HCT116 (cell line): ENCODE measurements around the gene FHIT. TPM values are rescaled to one million over a fixed set of nuclear protein-coding genes. Genes with fewer than 3 reads are reported as not detected.

ENCODE experiments used
- ATAC-seq: fragments of 200-7000 bp; cut with Tn5 transposase; 2 replicates; pipeline ENCODE4 v1.9.1; 2020; ENCODE audit warnings: mild to moderate bottlenecking, moderate library complexity
- BruUV-seq: library from RNA; stranded (reverse); fragments of 400-500 nt; replicated peaks from 2 replicates; lab custom pipeline; 2021; lab: Mats Ljungman, UMichigan
- CTCF ChIA-PET: fragments of 300-600 bp; sonication (Branson Sonifier 250); formaldehyde crosslinking; loops from one replicate; lab custom pipeline; 2021; ENCODE audit warnings: antibody characterized with exemption; lab: Charles Lee
- POLR2A ChIA-PET: fragments of 300-600, 350-600 bp; sonication (Branson Sonifier 250); formaldehyde crosslinking; loops from one replicate; lab custom pipeline; 2021; ENCODE audit warnings: antibody characterized with exemption; lab: Charles Lee
- RAD21 ChIA-PET, 2 experiments: fragments of 300-600 bp; sonication (Branson Sonifier 250); formaldehyde crosslinking; loops; one replicate each; lab custom pipeline; 2023; ENCODE audit warnings: low total read pairs in 2 of 2; ENCODE audit not compliant: uncharacterized antibody in 2 of 2, unreplicated experiment in 2 of 2, low non-redundant PET in 1 of 2; lab: Charles Lee
- DNase-seq: peaks from one replicate; pipeline ENCODE4 v3.0.0-alpha.2; 2010; ENCODE audit warnings: low read depth, low spot score
- H2AFZ ChIP-seq: fragments of 200-600 bp; shearing (Covaris generic), sonication (generic); 2 replicates; pipeline ENCODE4 v1.6.1; 2017; ENCODE audit warnings: low read depth, mixed run types, mixed read lengths, antibody characterized with exemption, low read length; ENCODE audit not compliant: poor library complexity, severe bottlenecking
- H3K27ac ChIP-seq: 2 replicates; pipeline ENCODE4 v1.5.1; 2012; ENCODE audit warnings: low read depth, low read length
- H3K27me3 ChIP-seq: fragments of 200-600 bp; sonication (generic); 2 replicates; pipeline ENCODE4 v1.6.1; 2016; ENCODE audit warnings: mixed run types, low read length, mixed read lengths; ENCODE audit not compliant: insufficient read depth
- H3K36me3 ChIP-seq, 2 experiments: fragments of 200-500 bp in 1 of 2; fragments of 200-600 bp in 1 of 2; sonication (Bioruptor generic) in 1 of 2; sonication (generic) in 1 of 2; 2 replicates each; pipeline versions ENCODE4 v1.5.1 to v1.6.1; 2014 to 2016; ENCODE audit warnings: low read length in 2 of 2, inconsistent platforms in 1 of 2, mixed read lengths in 1 of 2, mixed run types in 1 of 2; ENCODE audit not compliant: insufficient read depth in 2 of 2, control insufficient read depth in 1 of 2
- H3K4me1 ChIP-seq, 2 experiments: fragments of 200-600 bp in 1 of 2; sonication (generic) in 1 of 2; 2 replicates each; pipeline versions ENCODE4 v1.5.1 to v1.6.1; 2012 to 2017; ENCODE audit warnings: low read length in 2 of 2, inconsistent platforms in 1 of 2, mild to moderate bottlenecking in 1 of 2, mixed read lengths in 1 of 2, mixed run types in 1 of 2, moderate library complexity in 1 of 2; ENCODE audit not compliant: insufficient read depth in 2 of 2, control insufficient read depth in 1 of 2
- H3K4me2 ChIP-seq: fragments of 200-600 bp; sonication (generic); 2 replicates; pipeline ENCODE4 v1.6.1; 2017; ENCODE audit warnings: mixed run types, low read length, mixed read lengths
- H3K4me3 ChIP-seq, 2 experiments: fragments of 200-600 bp in 1 of 2; sonication (generic) in 1 of 2; replicated peaks in 1 of 2; 2 replicates each; pipeline ENCODE4 v1.5.1; 2011 to 2016; ENCODE audit warnings: low read length in 2 of 2, control low read depth in 1 of 2, low read depth in 1 of 2, mild to moderate bottlenecking in 1 of 2, mixed read lengths in 1 of 2, mixed run types in 1 of 2
- H3K79me2 ChIP-seq: fragments of 200-600 bp; sonication (generic); 2 replicates; pipeline ENCODE4 v1.6.1; 2017; ENCODE audit warnings: mild to moderate bottlenecking, mixed run types, low read length, moderate library complexity, mixed read lengths; ENCODE audit not compliant: insufficient read depth
- H3K9ac ChIP-seq: fragments of 200-600 bp; sonication (generic); 2 replicates; pipeline ENCODE4 v1.6.1; 2016; ENCODE audit warnings: low read length, mixed read lengths
- H3K9me2 ChIP-seq: fragments of 200-600 bp; sonication (generic), shearing (Covaris generic); 2 replicates; pipeline ENCODE4 v1.6.1; 2017; ENCODE audit warnings: mixed run types, mild to moderate bottlenecking, moderate library complexity; ENCODE audit not compliant: insufficient read depth
- H3K9me3 ChIP-seq, 2 experiments: fragments of 200-500 bp in 1 of 2; fragments of 200-600 bp in 1 of 2; sonication (Bioruptor generic) in 1 of 2; sonication (generic) in 1 of 2; 2 replicates each; pipeline ENCODE4 v1.6.1; 2014 to 2017; ENCODE audit warnings: low read length in 2 of 2, mixed read lengths in 2 of 2, inconsistent platforms in 1 of 2, low read depth in 1 of 2, mild to moderate bottlenecking in 1 of 2, mixed run types in 1 of 2, moderate library complexity in 1 of 2; ENCODE audit not compliant: control insufficient read depth in 1 of 2, insufficient read depth in 1 of 2
- H4K20me1 ChIP-seq: fragments of 200-600 bp; sonication (generic), shearing (Covaris generic); 2 replicates; pipeline ENCODE4 v1.6.1; 2017; ENCODE audit warnings: mixed run types, mild to moderate bottlenecking, moderate library complexity; ENCODE audit not compliant: insufficient read depth
- ATF3 ChIP-seq: IDR thresholded peaks from 2 replicates; pipeline ENCODE4 v1.6.1; 2012
- CBX3 ChIP-seq: IDR thresholded peaks from 2 replicates; pipeline ENCODE4 v1.6.1; 2012; ENCODE audit warnings: low read depth
- CTCF ChIP-seq, 3 experiments: fragments of 200-600 bp in 1 of 3; sonication (generic) in 1 of 3; IDR thresholded peaks in 2 of 3; conservative IDR thresholded peaks in 1 of 3; 2 replicates each; pipeline ENCODE4 v1.5.1; 2012 to 2017; ENCODE audit warnings: low read depth in 2 of 3, low read length in 2 of 3, antibody characterized with exemption in 1 of 3, borderline replicate concordance in 1 of 3, control low read depth in 1 of 3, mild to moderate bottlenecking in 1 of 3, mixed read lengths in 1 of 3, mixed run types in 1 of 3, moderate library complexity in 1 of 3; ENCODE audit not compliant: insufficient read depth in 1 of 3
- EGR1 ChIP-seq: IDR thresholded peaks from 2 replicates; pipeline ENCODE4 v1.6.1; 2012; ENCODE audit warnings: low read depth
- ELF1 ChIP-seq: IDR thresholded peaks from 2 replicates; pipeline ENCODE4 v1.6.1; 2012; ENCODE audit warnings: low read depth, borderline replicate concordance
- EZH2 ChIP-seq: fragments of 200-600 bp; sonication (generic); IDR thresholded peaks from 2 replicates; pipeline ENCODE4 v1.6.1; 2017; ENCODE audit warnings: antibody characterized with exemption, mixed run types
- EZH2phosphoT487 ChIP-seq: fragments of 200-600 bp; IDR thresholded peaks from 2 replicates; pipeline ENCODE4 v1.6.1; 2018; ENCODE audit warnings: antibody characterized with exemption, borderline replicate concordance
- FOSL1 ChIP-seq: IDR thresholded peaks from 2 replicates; pipeline ENCODE4 v1.6.1; 2012; ENCODE audit warnings: low read depth
- JUND ChIP-seq: IDR thresholded peaks from 2 replicates; pipeline ENCODE4 v1.6.1; 2012
- MAX ChIP-seq: IDR thresholded peaks from 2 replicates; pipeline ENCODE4 v1.6.1; 2012
- POLR2A ChIP-seq: IDR thresholded peaks from 2 replicates; pipeline ENCODE4 v1.7.0; 2011; ENCODE audit warnings: borderline replicate concordance; ENCODE audit not compliant: insufficient read depth, insufficient read length; ENCODE audit errors: extremely low read depth
- POLR2AphosphoS5 ChIP-seq: IDR thresholded peaks from 2 replicates; pipeline ENCODE4 v1.6.1; 2011; ENCODE audit warnings: mild to moderate bottlenecking, low read depth, low read length, moderate library complexity
- REST ChIP-seq: IDR thresholded peaks from 2 replicates; pipeline ENCODE4 v1.6.1; 2012; ENCODE audit warnings: low read depth
- SIN3A ChIP-seq: IDR thresholded peaks from 2 replicates; pipeline ENCODE4 v1.6.1; 2012; ENCODE audit warnings: low read depth
- SRF ChIP-seq: IDR thresholded peaks from 2 replicates; pipeline ENCODE4 v1.6.1; 2012; ENCODE audit warnings: low read depth
- TCF7L2 ChIP-seq: IDR thresholded peaks from 2 replicates; pipeline ENCODE4 v1.7.0; 2011; ENCODE audit warnings: borderline replicate concordance, inconsistent platforms; ENCODE audit not compliant: insufficient read depth, insufficient read length; ENCODE audit errors: extremely low read depth
- YY1 ChIP-seq: IDR thresholded peaks from 2 replicates; pipeline ENCODE4 v1.6.1; 2011; ENCODE audit warnings: low read length, low read depth, moderate library complexity, mild to moderate bottlenecking; ENCODE audit not compliant: insufficient replicate concordance; ENCODE audit errors: extremely low read depth
- ZBTB33 ChIP-seq: IDR thresholded peaks from 2 replicates; pipeline ENCODE4 v1.6.1; 2011; ENCODE audit warnings: mild to moderate bottlenecking, low read length, moderate library complexity; ENCODE audit not compliant: insufficient replicate concordance; ENCODE audit errors: extremely low read depth
- ZFX ChIP-seq: fragments of 450-650 bp; IDR thresholded peaks from 2 replicates; pipeline ENCODE4 v1.6.1; 2017
- ZNF274 ChIP-seq: fragments of 200-500 bp; sonication (Bioruptor generic); IDR thresholded peaks from 2 replicates; pipeline ENCODE4 v1.6.1; 2014; ENCODE audit warnings: mild to moderate bottlenecking, low read depth, low read length, inconsistent platforms
- intact Hi-C: fragments of 100-400 bp; cut with micrococcal nuclease; formaldehyde crosslinking; loops from 2 replicates; pipeline ENCODE4 v1.10.0; 2022
- total RNA-seq: library from RNA; stranded (reverse); gene quantifications from one replicate; pipeline ENCODE4 v1.2.1, GENCODE V29; 2021; ENCODE audit not compliant: unreplicated experiment

Gene FHIT
- total RNA-seq, 1 experiment from 2014 or later = 20.1 TPM

- no peaks in the 10 kb centered on the region for H3K9me3 ChIP-seq
- H3K27ac ChIP-seq = no peak overlapping the region
- no peak overlapping the region for H3K4me3 ChIP-seq
- no peak overlapping the region for H3K9ac ChIP-seq
- BruUV-seq = no TSS peak
- intact Hi-C loops = no loop called here
- no peaks in the 10 kb centered on the region for H3K9me2 ChIP-seq
- H3K79me2 ChIP-seq = no peaks in the 10 kb centered on the region
- POLR2A ChIA-PET = no interaction called here
- no peaks in the 10 kb centered on the region for H3K4me1 ChIP-seq
- no peak overlapping the region for H2AFZ ChIP-seq
- H3K36me3 ChIP-seq = no peaks in the 10 kb centered on the region
- CTCF ChIA-PET = no interaction called here
- H3K27me3 ChIP-seq = no peaks in the 10 kb centered on the region
- ATAC-seq (no peak), DNase-seq (no peak)
- H4K20me1 ChIP-seq = no peaks in the 10 kb centered on the region
- no peak overlapping the region for H3K4me2 ChIP-seq
- no peak for TF ChIP-seq ZBTB33
- TF ChIP-seq POLR2AphosphoS5 = no peak
- TF ChIP-seq YY1 = no peak
- no peak for TF ChIP-seq REST
- TF ChIP-seq JUND = no peak
- no peak for TF ChIP-seq FOSL1
- TF ChIP-seq EZH2phosphoT487 = no peak
- TF ChIP-seq CBX3 = no peak
- no peak for TF ChIP-seq ELF1
- TF ChIP-seq CTCF (IDR thresholded peaks at IDR 0.05 in 2 of 3, conservative IDR thresholded peaks at IDR 0.05 in 1 of 3; ENCODE audit: borderline replicate concordance in 1 of 3, insufficient read depth in 1 of 3, low read depth in 2 of 3, low read length in 2 of 3) = no peak
- TF ChIP-seq SIN3A = no peak
- no peak for TF ChIP-seq EZH2
- no peak for TF ChIP-seq TCF7L2
- no peak for TF ChIP-seq ZNF274
- no peak for TF ChIP-seq ATF3
- TF ChIP-seq EGR1 = no peak
- TF ChIP-seq ZFX = no peak
- no peak for TF ChIP-seq POLR2A
- TF ChIP-seq MAX = no peak
- no peak for TF ChIP-seq SRF
- RAD21 ChIA-PET = no interaction called here
These were observed 833.7 kb downstream of the FHIT start for GRCh38 chr3:60417576-60417975.
